Measurements from ENCODE around the gene TLE5. TPM values are rescaled to one million over a fixed set of nuclear protein-coding genes. Genes with fewer than 3 reads are reported as not detected.

The TLE5 gene
- total and polyA plus RNA-seq, 2 of the 4 experiments (the other 2 are of a cell fraction) = 119 to 407 TPM

DNA sequence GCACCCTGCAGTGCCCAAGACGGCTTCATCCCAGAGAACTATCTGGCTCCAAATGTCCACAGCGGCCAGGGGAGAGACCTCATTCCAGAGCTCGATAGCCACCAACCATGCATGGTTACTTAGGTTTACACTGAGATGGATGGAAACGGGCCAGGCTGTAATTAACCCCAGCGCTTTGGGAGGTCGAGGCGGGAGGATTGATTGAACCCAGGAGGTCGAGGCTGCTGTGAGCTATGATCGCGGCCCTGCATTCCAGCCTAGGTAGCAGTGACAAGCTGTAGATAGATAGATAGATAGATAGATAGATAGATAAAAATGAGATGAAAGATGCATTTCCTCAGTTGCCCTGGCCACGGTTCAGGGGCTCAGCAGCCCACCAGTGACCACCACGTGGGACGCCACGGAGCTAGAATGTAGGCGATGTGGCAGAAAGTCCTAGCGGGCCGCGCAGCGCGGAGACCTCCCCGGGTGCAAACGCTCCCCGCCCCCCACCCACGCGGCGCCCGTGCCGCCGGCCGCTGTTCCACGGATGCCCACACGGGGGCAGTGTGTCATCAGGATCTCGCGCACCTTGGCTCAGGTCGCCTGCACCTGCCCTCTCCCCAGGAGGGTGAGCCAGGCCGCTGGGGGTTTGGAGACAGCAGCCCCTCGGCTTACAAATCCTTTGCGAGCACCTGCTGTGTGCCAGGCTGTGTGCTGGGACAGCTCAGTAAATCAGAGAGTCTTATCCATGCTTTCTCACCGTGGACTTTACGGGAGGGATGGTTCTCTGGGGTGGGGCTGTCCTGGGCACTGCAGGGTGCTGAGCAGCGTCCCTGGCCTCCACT, 13.5 kb upstream of the TLE5 start (continued):
- TF ChIP-seq, protein P1, sequence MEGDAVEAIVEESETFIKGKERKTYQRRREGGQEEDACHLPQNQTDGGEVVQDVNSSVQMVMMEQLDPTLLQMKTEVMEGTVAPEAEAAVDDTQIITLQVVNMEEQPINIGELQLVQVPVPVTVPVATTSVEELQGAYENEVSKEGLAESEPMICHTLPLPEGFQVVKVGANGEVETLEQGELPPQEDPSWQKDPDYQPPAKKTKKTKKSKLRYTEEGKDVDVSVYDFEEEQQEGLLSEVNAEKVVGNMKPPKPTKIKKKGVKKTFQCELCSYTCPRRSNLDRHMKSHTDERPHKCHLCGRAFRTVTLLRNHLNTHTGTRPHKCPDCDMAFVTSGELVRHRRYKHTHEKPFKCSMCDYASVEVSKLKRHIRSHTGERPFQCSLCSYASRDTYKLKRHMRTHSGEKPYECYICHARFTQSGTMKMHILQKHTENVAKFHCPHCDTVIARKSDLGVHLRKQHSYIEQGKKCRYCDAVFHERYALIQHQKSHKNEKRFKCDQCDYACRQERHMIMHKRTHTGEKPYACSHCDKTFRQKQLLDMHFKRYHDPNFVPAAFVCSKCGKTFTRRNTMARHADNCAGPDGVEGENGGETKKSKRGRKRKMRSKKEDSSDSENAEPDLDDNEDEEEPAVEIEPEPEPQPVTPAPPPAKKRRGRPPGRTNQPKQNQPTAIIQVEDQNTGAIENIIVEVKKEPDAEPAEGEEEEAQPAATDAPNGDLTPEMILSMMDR (conservative IDR thresholded peaks at IDR 0.05; ENCODE audit: low read depth, low read length) = peak; percentile 84
- peak; percentile 60 for TF ChIP-seq SMC3 (IDR thresholded peaks at IDR 0.05; ENCODE audit: low read depth, low read length)

Data from IMR-90 (cell line).